ENCODE data around the gene SDF2L1.
"Not testable (repeated sequence)": the region's sequence is repeated elsewhere in the genome, so short reads cannot be mapped to it uniquely, and the experiment has no call there.

The SDF2L1 gene

DNA sequence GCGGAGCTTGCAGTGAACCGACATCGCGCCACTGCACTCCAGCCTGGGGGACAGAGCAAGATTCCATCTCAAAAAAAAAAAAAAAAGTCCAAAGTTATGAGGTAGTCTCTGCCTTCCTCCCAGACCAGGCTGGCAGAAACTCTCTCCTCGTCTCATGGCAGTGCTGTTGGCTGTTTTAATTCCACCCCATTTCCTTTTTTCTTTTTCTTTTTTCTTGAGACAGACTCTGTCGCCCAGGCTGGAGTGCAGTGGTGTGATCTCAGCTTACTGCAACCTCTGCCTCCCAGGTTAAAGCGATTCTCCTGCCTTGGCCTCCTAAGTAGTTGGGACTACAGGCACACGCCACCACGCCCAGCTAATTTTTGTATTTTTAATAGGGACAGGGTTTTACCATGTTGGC lies 50.8 kb downstream of the SDF2L1 start:
- not testable (repeated sequence) for H3K9ac ChIP-seq (ENCODE audit: low read length in 2 of 2)
- H3K36me3 ChIP-seq (ENCODE audit: control insufficient read depth in 2 of 2, insufficient read depth in 2 of 2, low read length in 2 of 2), result peaks cover 17 to 48% of the 10 kb centered on the region in 2 donors

DNA sequence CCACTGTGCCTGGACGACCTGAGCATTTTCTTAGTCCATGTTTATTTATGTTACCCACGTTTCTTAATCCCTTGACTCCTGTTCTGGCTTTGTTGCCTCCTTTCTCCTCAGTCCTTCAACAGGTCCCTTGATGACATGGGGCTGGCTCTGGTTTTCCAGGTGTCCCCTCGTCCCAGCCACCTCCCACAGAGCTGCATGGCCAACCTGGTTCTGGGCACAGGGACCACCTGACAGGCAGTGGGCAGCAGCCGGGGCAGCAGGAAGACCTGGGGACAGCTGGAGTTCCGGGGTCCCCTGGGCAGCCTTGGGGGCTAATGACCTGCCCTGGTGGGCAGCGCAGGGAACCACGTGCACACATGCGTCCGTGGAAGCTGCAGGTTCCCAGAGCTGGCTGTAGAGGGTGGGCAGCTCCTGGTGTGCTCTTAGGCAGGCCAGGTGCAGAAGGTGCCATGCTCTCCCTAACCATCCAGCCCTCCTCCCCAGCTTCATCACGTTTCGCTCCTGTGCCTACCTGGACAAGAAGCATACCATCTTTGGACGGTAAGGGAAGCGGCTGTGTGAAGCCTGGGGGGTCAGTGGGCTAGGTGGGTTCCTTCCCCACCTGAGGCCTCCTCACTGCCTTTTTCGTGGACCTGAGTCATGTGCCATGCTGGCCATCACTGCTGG lies 51.4 kb downstream of the SDF2L1 start:
- H3K27ac ChIP-seq (ENCODE audit: low read length), result no peak overlapping the region
- H3K9ac ChIP-seq (ENCODE audit: low read length in 2 of 2), result no peak overlapping the region
- no peaks in the 10 kb centered on the region for H3K27me3 ChIP-seq (ENCODE audit: control insufficient read depth in 1 of 2, insufficient read depth in 2 of 2, low read length in 2 of 2)
- H3K4me3 ChIP-seq (ENCODE audit: low read length in 2 of 2), result no peak overlapping the region
- H3K36me3 ChIP-seq (ENCODE audit: control insufficient read depth in 2 of 2, insufficient read depth in 2 of 2, low read length in 2 of 2), result peaks cover 17 to 43% of the 10 kb centered on the region in 2 donors
- peaks cover 29% of the 10 kb centered on the region for H3K4me1 ChIP-seq (ENCODE audit: control insufficient read depth, insufficient read depth, low read length)
- no peaks in the 10 kb centered on the region for H3K9me3 ChIP-seq (ENCODE audit: control insufficient read depth in 2 of 2, low read length in 2 of 2)

More for the DNA sequence above, 50.8 kb downstream of the SDF2L1 start:
- not testable (repeated sequence) for H3K27ac ChIP-seq (ENCODE audit: low read length); H3K4me3 ChIP-seq (ENCODE audit: low read length in 2 of 2); H3K27me3 ChIP-seq (ENCODE audit: control insufficient read depth in 1 of 2, insufficient read depth in 2 of 2, low read length in 2 of 2); H3K9me3 ChIP-seq (ENCODE audit: control insufficient read depth in 2 of 2, low read length in 2 of 2)
- peaks cover 23% of the 10 kb centered on the region for H3K4me1 ChIP-seq (ENCODE audit: control insufficient read depth, insufficient read depth, low read length)
